ENCODE data around the gene DSN1.

DNA sequence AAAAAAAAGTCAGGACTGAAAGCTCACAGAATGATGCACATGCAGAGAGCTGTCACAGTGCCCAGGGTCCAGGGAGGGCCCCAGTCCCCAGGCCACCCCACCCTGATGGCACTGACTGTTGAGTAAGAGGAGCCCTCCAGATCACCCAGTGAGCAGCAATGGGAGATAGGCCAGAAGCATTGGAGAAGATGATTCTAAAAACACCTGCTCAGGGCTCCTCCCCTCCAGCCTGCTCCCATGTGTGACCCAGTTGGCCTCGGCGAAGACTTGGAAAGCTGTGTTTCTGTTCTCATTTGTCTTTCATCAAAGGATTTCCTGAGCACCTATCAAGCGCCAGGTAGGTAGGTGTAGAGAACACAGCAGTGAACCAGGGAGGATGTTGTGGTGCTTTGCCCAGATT lies 43.9 kb upstream of the DSN1 start:
- TF ChIP-seq, protein P1, sequence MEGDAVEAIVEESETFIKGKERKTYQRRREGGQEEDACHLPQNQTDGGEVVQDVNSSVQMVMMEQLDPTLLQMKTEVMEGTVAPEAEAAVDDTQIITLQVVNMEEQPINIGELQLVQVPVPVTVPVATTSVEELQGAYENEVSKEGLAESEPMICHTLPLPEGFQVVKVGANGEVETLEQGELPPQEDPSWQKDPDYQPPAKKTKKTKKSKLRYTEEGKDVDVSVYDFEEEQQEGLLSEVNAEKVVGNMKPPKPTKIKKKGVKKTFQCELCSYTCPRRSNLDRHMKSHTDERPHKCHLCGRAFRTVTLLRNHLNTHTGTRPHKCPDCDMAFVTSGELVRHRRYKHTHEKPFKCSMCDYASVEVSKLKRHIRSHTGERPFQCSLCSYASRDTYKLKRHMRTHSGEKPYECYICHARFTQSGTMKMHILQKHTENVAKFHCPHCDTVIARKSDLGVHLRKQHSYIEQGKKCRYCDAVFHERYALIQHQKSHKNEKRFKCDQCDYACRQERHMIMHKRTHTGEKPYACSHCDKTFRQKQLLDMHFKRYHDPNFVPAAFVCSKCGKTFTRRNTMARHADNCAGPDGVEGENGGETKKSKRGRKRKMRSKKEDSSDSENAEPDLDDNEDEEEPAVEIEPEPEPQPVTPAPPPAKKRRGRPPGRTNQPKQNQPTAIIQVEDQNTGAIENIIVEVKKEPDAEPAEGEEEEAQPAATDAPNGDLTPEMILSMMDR (conservative IDR thresholded peaks at IDR 0.05 in 1 of 2, IDR thresholded peaks at IDR 0.05 in 1 of 2; ENCODE audit: low read depth in 1 of 2, low read length in 2 of 2): no peak
- TF ChIP-seq EZH2 (IDR thresholded peaks at IDR 0.05; ENCODE audit: low read length, missing control alignments): no peak
